ENCODE data around the gene ACVR2B. TPM values are rescaled to one million over a fixed set of nuclear protein-coding genes. Genes with fewer than 3 reads are reported as not detected.
A peak's percentile ranks its signal among the peaks of the same experiment; 100 is the strongest.

Gene ACVR2B
- total RNA-seq, 1 donor from 2014 or later = 9.4 TPM

DNA sequence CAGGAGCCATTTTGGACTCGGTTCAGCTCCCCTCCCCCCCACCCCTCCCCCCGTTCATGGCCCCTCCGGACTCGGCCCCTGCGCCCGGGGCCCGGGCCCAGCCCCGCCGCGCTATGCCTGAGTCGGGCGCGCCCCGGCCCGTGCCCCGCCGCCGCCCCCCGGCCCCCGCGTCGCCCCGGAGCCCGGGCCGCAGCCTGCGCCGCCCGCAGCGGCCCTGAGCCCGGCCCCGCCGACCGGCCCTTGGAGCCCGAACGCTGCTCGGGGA is 155 bp downstream of the ACVR2B start:
- Mint-ChIP-seq H3K27me3 (ENCODE audit: unreplicated experiment) (no peaks in the 10 kb centered on the region), H3K4me3 (ENCODE audit: unreplicated experiment) (peak overlapping the region; percentile 72), H3K9me3 (ENCODE audit: unreplicated experiment) (no peaks in the 10 kb centered on the region), H3K4me1 (ENCODE audit: unreplicated experiment) (peaks cover 17% of the 10 kb centered on the region), H3K36me3 (ENCODE audit: unreplicated experiment) (no peaks in the 10 kb centered on the region), H3K27ac (ENCODE audit: unreplicated experiment) (no peak overlapping the region)
- no peak for DNase-seq (ENCODE audit: extremely low spot score, unreplicated experiment)
- no peak for TF ChIP-seq CTCF (IDR thresholded peaks at IDR 0.05)

GRCh38 chr3:38454178-38454883 is 641 bp downstream of the ACVR2B start:
- Mint-ChIP-seq H3K4me3 (ENCODE audit: unreplicated experiment) (peak overlapping the region; percentile 98), H3K27me3 (ENCODE audit: unreplicated experiment) (no peaks in the 10 kb centered on the region), H3K9me3 (ENCODE audit: unreplicated experiment) (no peaks in the 10 kb centered on the region), H3K27ac (ENCODE audit: unreplicated experiment) (peak overlapping the region; percentile 93), H3K4me1 (ENCODE audit: unreplicated experiment) (peaks cover 22% of the 10 kb centered on the region), H3K36me3 (ENCODE audit: unreplicated experiment) (no peaks in the 10 kb centered on the region)
- no peak for TF ChIP-seq CTCF (IDR thresholded peaks at IDR 0.05)
- DNase-seq (ENCODE audit: extremely low spot score, unreplicated experiment) = no peak

- Mint-ChIP-seq H3K4me3 (ENCODE audit: unreplicated experiment) (peak overlapping the region; percentile 98), H3K27me3 (ENCODE audit: unreplicated experiment) (no peaks in the 10 kb centered on the region), H3K9me3 (ENCODE audit: unreplicated experiment) (no peaks in the 10 kb centered on the region), H3K36me3 (ENCODE audit: unreplicated experiment) (no peaks in the 10 kb centered on the region), H3K27ac (ENCODE audit: unreplicated experiment) (peak overlapping the region; percentile 93), H3K4me1 (ENCODE audit: unreplicated experiment) (peaks cover 27% of the 10 kb centered on the region)
- peak; percentile 87 for DNase-seq (ENCODE audit: extremely low spot score, unreplicated experiment)
- TF ChIP-seq CTCF (IDR thresholded peaks at IDR 0.05) = no peak
Observed at GRCh38 chr3:38454884-38455638, 1.4 kb downstream of the ACVR2B start.

DNA sequence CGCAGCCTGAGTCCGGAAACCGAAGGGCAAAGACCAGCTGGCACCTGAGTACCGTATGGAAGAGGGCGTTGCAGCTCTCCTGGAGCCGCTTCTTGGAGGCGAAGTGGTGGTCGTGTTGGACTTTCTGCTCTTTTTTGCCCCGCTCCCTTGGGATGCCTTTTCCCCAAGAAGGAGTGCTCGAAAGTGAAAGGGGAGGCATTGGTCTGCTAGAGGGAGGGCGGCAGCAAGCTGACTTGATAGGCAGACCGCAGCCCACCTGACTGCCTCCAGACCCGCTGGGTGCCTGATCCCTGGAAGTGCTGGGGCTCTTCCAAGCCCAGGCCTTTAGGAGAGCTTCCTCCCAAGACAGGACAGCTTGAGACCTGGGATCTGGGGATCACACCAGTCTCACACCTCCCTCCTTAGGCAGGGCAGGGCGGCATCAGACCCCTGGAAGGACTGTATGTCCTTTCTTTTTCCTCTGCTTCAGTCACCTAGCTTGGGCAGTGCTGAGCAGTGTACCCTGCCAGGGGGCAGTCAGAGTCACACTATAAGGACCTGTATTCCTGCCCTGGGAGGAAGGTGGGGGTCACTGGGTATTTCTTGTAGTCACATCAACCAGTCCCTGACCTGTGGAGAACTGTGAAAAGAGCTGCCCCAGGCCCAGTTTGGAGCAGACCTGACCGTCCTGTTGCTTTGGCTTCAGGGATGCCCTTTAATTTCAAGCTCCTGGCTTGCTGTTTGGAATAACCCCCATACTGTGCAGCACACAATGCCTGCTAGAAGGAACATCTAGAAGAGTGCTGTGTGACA is 2.1 kb downstream of the ACVR2B start:
- Mint-ChIP-seq H3K27me3 (ENCODE audit: unreplicated experiment) (no peaks in the 10 kb centered on the region), H3K4me1 (ENCODE audit: unreplicated experiment) (peaks cover 32% of the 10 kb centered on the region), H3K36me3 (ENCODE audit: unreplicated experiment) (no peaks in the 10 kb centered on the region), H3K27ac (ENCODE audit: unreplicated experiment) (no peak overlapping the region), H3K9me3 (ENCODE audit: unreplicated experiment) (no peaks in the 10 kb centered on the region), H3K4me3 (ENCODE audit: unreplicated experiment) (peak overlapping the region; percentile 98)
- TF ChIP-seq CTCF (IDR thresholded peaks at IDR 0.05) = no peak
- DNase-seq (ENCODE audit: extremely low spot score, unreplicated experiment) = peak; percentile 59
